Midbrain (tissue), 1 donor: Measurements from ENCODE around the gene PYGO2.
"Not testable (repeated sequence)": the region's sequence is repeated elsewhere in the genome, so short reads cannot be mapped to it uniquely, and the experiment has no call there.

Experiments
- DNase-seq: peaks from one replicate; lab custom pipeline; 2025; lab: John Stamatoyannopoulos, UW

The PYGO2 gene

DNA sequence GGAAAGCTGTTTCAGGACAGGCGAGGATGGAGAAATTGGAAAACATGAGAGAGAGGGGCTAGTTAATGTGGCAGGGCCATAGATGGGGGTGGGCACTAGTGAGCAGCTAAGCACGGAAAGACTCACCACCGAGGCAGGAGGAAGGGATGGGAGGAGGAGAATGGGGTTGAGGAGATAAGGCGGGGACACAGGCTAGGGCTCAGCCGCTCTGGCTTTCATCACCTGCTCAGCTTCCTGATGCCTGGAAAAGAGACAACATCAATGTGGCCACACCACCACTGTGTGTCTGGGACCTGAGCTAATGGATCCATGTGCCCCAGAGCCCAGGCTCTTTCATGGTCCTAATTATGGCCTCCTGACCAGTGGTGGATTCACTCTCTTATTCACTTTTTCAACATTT, 52.6 kb downstream of the PYGO2 start:
- DNase-seq: no peak

GRCh38 chr1:154908129-154908528, 53.5 kb downstream of the PYGO2 start:
- DNase-seq: not testable (repeated sequence)
